K562 (cell line): Measurements from ENCODE around the gene DHDH. TPM values are rescaled to one million over a fixed set of nuclear protein-coding genes. Genes with fewer than 3 reads are reported as not detected.
A peak's percentile ranks its signal among the peaks of the same experiment; 100 is the strongest.

ENCODE experiments used
- DACH1 ChIP-seq: fragments of 450-650 bp; IDR thresholded peaks from 2 replicates; pipeline ENCODE4 v1.6.1; 2018; ENCODE audit not compliant: partially characterized antibody
- MIER1 ChIP-seq: fragments of 450-650 bp; IDR thresholded peaks from 2 replicates; pipeline ENCODE4 v1.6.1; 2016; ENCODE audit warnings: antibody characterized with exemption, mild to moderate bottlenecking, low read depth
- MTA3 ChIP-seq: fragments of 450-650 bp; formaldehyde crosslinking; IDR thresholded peaks from 2 replicates; pipeline ENCODE4 v1.6.1; 2017; ENCODE audit warnings: mild to moderate bottlenecking, borderline replicate concordance
- ZSCAN32 ChIP-seq: fragments of 450-650 bp; formaldehyde crosslinking; IDR thresholded peaks from 2 replicates; pipeline ENCODE4 v1.4.0; 2020; ENCODE audit warnings: mild to moderate bottlenecking, moderate library complexity
- polyA plus RNA-seq, 8 experiments: library from polyadenylated mRNA; depleted of rRNA in 4 of 8; stranded (reverse) in 5 of 8; unstranded in 3 of 8; fragments of >200 nt; fragmentation: Nextera tagmentation in 2 of 8; fragmentation: Illumina TruSeq in 1 of 8; extraction: Ambion mirVana in 2 of 8; extraction: Trizol in 1 of 8; gene quantifications; 2 replicates each; pipeline versions ENCODE4 v1.2.1 to v1.2.3, GENCODE V29; 2011 to 2014; ENCODE audit warnings: inconsistent platforms in 1 of 8, missing spikeins in 1 of 8
- total RNA-seq, 7 experiments: library from RNA; depleted of rRNA in 6 of 7; stranded (reverse); fragments of >200 nt in 6 of 7; fragmentation: Illumina TruSeq in 2 of 7; extraction: Trizol in 2 of 7; gene quantifications; 2 replicates each; pipeline versions ENCODE4 v1.2.1 to v1.2.3, GENCODE V29; 2011 to 2021; ENCODE audit warnings: low replicate concordance in 1 of 7
- TF ChIP-seq, protein P1 (sequence below): fragments of 250-450 bp; sonication (Bioruptor Pico); IDR thresholded peaks from 2 replicates; pipeline ENCODE4 v1.5.0; 2021; ENCODE audit warnings: mild to moderate bottlenecking, moderate library complexity
- TF ChIP-seq, protein P2 (sequence below), 3 experiments: IDR thresholded peaks in 2 of 3; conservative IDR thresholded peaks in 1 of 3; 2 replicates each; pipeline ENCODE4 v1.5.1; 2011 to 2012; ENCODE audit warnings: low read length in 3 of 3, mild to moderate bottlenecking in 3 of 3, control low read depth in 2 of 3, improper control_type of control experiment in 1 of 3, inconsistent platforms in 1 of 3, low read depth in 1 of 3, mixed read lengths in 1 of 3, moderate library complexity in 1 of 3; ENCODE audit not compliant: insufficient read depth in 2 of 3
- TF ChIP-seq, protein P3 (sequence below): fragments of 450-650 bp; IDR thresholded peaks from 2 replicates; pipeline ENCODE4 v1.6.1; 2018; ENCODE audit warnings: mild to moderate bottlenecking, low read depth; ENCODE audit not compliant: partially characterized antibody
- TF ChIP-seq, protein P4 (sequence below), 2 experiments: fragments of 450-650 bp in 1 of 2; sonication (generic) in 1 of 2; formaldehyde crosslinking in 1 of 2; IDR thresholded peaks; 2 replicates each; pipeline versions ENCODE4 v1.7.1 to v1.9.0; 2016 to 2022; ENCODE audit warnings: inconsistent platforms in 1 of 2, mild to moderate bottlenecking in 1 of 2, missing genetic modification reagents in 1 of 2

The DHDH gene
- total and polyA plus RNA-seq, 9 of the 15 experiments (the other 6 are each of a cell fraction or from before 2014, with no cell fraction given): 0.37 to 1.9 (median 0.87) TPM

- TF ChIP-seq, protein P1, sequence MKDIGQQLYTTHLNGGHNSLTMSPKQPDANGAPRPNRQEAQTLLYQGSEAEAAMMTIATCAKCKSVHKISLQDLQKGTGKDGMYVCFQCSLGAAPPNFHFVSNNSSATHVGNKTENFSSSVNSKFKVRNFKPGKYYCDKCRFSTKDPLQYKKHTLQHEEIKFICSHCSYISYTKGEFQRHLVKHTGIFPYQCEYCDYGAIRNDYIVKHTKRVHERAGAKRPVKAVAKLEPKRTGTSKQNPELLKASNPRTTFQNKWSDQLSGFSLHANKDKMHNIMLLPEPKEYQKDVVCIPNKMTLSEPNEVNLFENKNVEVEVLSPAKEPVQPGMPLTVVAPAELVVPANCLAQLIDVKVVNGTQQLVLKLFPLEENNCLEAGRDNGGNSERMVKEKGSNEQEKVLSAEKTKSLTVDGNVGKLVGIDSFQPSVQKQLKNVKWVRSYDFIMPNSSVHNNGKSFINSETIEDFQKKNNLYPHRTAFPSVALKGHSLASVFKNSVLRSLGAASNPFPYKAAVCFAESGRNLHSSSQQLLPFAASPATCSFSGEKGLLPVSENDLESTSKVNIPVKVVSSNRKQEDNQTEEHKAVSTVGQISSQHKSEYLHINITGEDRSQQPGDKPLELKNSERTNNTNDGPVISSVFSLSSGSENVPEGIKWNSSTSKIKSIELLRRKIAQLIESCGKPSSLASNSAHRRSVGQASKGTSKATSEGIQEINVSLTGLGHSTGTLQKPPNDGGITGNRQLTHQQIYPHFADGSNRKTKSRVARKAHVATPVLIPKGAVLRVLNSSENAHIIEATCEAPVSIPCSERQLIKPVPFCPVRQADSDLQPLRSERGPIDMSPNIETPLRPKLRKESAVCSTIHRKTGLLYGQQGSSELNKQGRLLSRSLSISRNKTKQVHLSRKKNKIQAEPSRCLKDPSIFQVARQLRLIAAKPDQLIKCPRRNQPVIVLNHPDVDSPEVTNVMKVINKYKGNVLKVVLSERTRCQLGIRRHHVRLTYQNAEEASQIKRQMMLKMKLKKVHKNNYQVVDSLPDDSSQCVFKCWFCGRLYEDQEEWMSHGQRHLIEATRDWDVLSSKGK (CRISPR knock-in tag): no peak
- TF ChIP-seq, protein P2, sequence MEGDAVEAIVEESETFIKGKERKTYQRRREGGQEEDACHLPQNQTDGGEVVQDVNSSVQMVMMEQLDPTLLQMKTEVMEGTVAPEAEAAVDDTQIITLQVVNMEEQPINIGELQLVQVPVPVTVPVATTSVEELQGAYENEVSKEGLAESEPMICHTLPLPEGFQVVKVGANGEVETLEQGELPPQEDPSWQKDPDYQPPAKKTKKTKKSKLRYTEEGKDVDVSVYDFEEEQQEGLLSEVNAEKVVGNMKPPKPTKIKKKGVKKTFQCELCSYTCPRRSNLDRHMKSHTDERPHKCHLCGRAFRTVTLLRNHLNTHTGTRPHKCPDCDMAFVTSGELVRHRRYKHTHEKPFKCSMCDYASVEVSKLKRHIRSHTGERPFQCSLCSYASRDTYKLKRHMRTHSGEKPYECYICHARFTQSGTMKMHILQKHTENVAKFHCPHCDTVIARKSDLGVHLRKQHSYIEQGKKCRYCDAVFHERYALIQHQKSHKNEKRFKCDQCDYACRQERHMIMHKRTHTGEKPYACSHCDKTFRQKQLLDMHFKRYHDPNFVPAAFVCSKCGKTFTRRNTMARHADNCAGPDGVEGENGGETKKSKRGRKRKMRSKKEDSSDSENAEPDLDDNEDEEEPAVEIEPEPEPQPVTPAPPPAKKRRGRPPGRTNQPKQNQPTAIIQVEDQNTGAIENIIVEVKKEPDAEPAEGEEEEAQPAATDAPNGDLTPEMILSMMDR (IDR thresholded peaks at IDR 0.05 in 2 of 3, conservative IDR thresholded peaks at IDR 0.05 in 1 of 3; ENCODE audit: insufficient read depth in 2 of 3, low read depth in 1 of 3, low read length in 3 of 3): peak; percentile 16 to 52 (median 45); a peak in 3 of 6 replicates
- TF ChIP-seq MIER1: no peak
- TF ChIP-seq MTA3: 0 out of 2 replicates have a peak, but pooled peaks have one; percentile 35
- TF ChIP-seq, protein P3, sequence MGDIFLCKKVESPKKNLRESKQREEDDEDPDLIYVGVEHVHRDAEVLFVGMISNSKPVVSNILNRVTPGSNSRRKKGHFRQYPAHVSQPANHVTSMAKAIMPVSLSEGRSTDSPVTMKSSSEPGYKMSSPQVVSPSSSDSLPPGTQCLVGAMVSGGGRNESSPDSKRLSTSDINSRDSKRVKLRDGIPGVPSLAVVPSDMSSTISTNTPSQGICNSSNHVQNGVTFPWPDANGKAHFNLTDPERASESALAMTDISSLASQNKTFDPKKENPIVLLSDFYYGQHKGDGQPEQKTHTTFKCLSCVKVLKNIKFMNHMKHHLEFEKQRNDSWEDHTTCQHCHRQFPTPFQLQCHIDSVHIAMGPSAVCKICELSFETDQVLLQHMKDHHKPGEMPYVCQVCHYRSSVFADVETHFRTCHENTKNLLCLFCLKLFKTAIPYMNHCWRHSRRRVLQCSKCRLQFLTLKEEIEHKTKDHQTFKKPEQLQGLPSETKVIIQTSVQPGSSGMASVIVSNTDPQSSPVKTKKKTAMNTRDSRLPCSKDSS: no peak
- TF ChIP-seq DACH1: no peak
- no peak for TF ChIP-seq ZSCAN32 (CRISPR knock-in tag)
- TF ChIP-seq, protein P4, sequence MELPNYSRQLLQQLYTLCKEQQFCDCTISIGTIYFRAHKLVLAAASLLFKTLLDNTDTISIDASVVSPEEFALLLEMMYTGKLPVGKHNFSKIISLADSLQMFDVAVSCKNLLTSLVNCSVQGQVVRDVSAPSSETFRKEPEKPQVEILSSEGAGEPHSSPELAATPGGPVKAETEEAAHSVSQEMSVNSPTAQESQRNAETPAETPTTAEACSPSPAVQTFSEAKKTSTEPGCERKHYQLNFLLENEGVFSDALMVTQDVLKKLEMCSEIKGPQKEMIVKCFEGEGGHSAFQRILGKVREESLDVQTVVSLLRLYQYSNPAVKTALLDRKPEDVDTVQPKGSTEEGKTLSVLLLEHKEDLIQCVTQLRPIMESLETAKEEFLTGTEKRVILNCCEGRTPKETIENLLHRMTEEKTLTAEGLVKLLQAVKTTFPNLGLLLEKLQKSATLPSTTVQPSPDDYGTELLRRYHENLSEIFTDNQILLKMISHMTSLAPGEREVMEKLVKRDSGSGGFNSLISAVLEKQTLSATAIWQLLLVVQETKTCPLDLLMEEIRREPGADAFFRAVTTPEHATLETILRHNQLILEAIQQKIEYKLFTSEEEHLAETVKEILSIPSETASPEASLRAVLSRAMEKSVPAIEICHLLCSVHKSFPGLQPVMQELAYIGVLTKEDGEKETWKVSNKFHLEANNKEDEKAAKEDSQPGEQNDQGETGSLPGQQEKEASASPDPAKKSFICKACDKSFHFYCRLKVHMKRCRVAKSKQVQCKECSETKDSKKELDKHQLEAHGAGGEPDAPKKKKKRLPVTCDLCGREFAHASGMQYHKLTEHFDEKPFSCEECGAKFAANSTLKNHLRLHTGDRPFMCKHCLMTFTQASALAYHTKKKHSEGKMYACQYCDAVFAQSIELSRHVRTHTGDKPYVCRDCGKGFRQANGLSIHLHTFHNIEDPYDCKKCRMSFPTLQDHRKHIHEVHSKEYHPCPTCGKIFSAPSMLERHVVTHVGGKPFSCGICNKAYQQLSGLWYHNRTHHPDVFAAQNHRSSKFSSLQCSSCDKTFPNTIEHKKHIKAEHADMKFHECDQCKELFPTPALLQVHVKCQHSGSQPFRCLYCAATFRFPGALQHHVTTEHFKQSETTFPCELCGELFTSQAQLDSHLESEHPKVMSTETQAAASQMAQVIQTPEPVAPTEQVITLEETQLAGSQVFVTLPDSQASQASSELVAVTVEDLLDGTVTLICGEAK (IDR thresholded peaks at IDR 0.05): peak; percentile 91
- TF ChIP-seq, protein P4 (CRISPR knock-in tag; IDR thresholded peaks at IDR 0.05): no peak
Observed at GRCh38 chr19:48899781-48900476, 33.6 kb upstream of the DHDH start, which contains the start of gene NUCB1 (continued).
